Cortex of kidney (tissue), 1 donor: ENCODE measurements around the gene CADPS.

Experiments
- DNase-seq: peaks from one replicate; lab custom pipeline; 2025; lab: John Stamatoyannopoulos, UW

Gene CADPS

GRCh38 chr3:62873761-62874710, 1.2 kb downstream of the CADPS start:
- no peak for DNase-seq

- no peak for DNase-seq
Measured at GRCh38 chr3:62873451-62873760, 1.8 kb downstream of the CADPS start.

GRCh38 chr3:62872318-62872717, 2.9 kb downstream of the CADPS start:
- DNase-seq, result no peak

- no peak for DNase-seq
Measured at GRCh38 chr3:62870321-62870720, 4.9 kb downstream of the CADPS start.

GRCh38 chr3:62863648-62864047, 11.6 kb downstream of the CADPS start:
- no peak for DNase-seq

GRCh38 chr3:62859203-62859791, 15.9 kb downstream of the CADPS start:
- no peak for DNase-seq

GRCh38 chr3:62845996-62846395, 29.2 kb downstream of the CADPS start:
- no peak for DNase-seq

GRCh38 chr3:62843508-62843907, 31.7 kb downstream of the CADPS start:
- DNase-seq, result no peak

GRCh38 chr3:62839748-62840147, 35.5 kb downstream of the CADPS start:
- no peak for DNase-seq

GRCh38 chr3:62837145-62837787, 38.0 kb downstream of the CADPS start:
- DNase-seq, result no peak

GRCh38 chr3:62835554-62836236, 39.5 kb downstream of the CADPS start:
- DNase-seq, result no peak

- DNase-seq, result no peak
Measured at GRCh38 chr3:62833538-62833937, 41.7 kb downstream of the CADPS start.

- DNase-seq, result no peak
Measured at GRCh38 chr3:62832553-62832952, 42.7 kb downstream of the CADPS start.

- DNase-seq, result no peak
Measured at GRCh38 chr3:62830727-62831322, 44.4 kb downstream of the CADPS start.

- DNase-seq, result no peak
Measured at GRCh38 chr3:62827550-62827949, 47.7 kb downstream of the CADPS start.

- no peak for DNase-seq
Measured at GRCh38 chr3:62824965-62825592, 50.1 kb downstream of the CADPS start.

- DNase-seq, result no peak
Measured at GRCh38 chr3:62823461-62824050, 51.7 kb downstream of the CADPS start.

GRCh38 chr3:62822905-62823304, 52.3 kb downstream of the CADPS start:
- DNase-seq, result no peak

GRCh38 chr3:62818347-62818746, 56.9 kb downstream of the CADPS start:
- no peak for DNase-seq

- no peak for DNase-seq
Measured at GRCh38 chr3:62817678-62818077, 57.5 kb downstream of the CADPS start.

- no peak for DNase-seq
Measured at GRCh38 chr3:62815981-62816380, 59.2 kb downstream of the CADPS start.
